ENCODE data around the gene TMED8. TPM values are rescaled to one million over a fixed set of nuclear protein-coding genes. Genes with fewer than 3 reads are reported as not detected.
"Not testable (repeated sequence)": the region's sequence is repeated elsewhere in the genome, so short reads cannot be mapped to it uniquely, and the experiment has no call there.

The TMED8 gene
- total and polyA plus RNA-seq, 2 donors from 2014 or later, result 6.7 to 17.1 TPM

DNA sequence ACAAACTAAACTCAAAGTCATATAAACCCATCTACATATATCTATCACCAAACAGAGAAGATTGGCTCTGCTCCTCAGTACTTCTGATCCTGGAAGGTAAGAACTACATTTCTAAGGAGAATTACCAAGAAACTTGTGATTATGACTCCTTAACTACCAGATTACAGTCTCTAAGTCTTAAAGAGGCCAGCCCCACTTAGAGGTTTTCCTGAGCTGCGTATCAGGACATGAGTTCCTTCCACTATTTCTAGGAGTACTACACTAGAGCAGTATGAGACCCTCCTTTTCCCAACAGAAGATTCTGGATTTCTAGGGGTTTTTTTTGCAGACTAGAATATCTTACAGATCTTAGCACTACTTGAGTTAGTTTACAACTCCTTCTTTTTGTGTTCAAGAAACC, 46.5 kb upstream of the TMED8 start, which contains the start of gene NOXRED1:
NOXRED1 (minus strand) TSS at position 101 of the 400 bp plus-strand sequence. CDS start 634 bp downstream, outside the sequence.
- intact Hi-C loops (cut with DNase I), result no loop called here
- no peak for FAIRE-seq

GRCh38 chr14:77421201-77421600, 44.3 kb upstream of the TMED8 start:
- no peak for TF ChIP-seq CTCF (IDR thresholded peaks at IDR 0.05; ENCODE audit: borderline replicate concordance, extremely low read depth, insufficient read depth)
- H3K36me3 ChIP-seq (ENCODE audit: control insufficient read depth in 2 of 3, insufficient read depth in 3 of 3, low read length in 3 of 3), result peaks cover 6 to 25% (median 17%) of the 10 kb centered on the region in 3 donors
- H3K4me3 ChIP-seq (ENCODE audit: low read length in 3 of 3), result no peak overlapping the region
- DNase-seq (no peak), FAIRE-seq (no peak)
- no peak overlapping the region for H3K27ac ChIP-seq (ENCODE audit: low read depth in 2 of 2, low read length in 2 of 2)
- no peaks in the 10 kb centered on the region for H3K27me3 ChIP-seq (ENCODE audit: control insufficient read depth, insufficient read depth, low read length)
- no peak overlapping the region for H3K9ac ChIP-seq (ENCODE audit: low read length in 3 of 3)
- H3K9me3 ChIP-seq (ENCODE audit: control insufficient read depth in 2 of 3, insufficient read depth in 1 of 3, low read length in 3 of 3), result peaks cover 0 to 12% (median 0%) of the 10 kb centered on the region in 3 donors
- intact Hi-C loops (cut with DNase I), result no loop called here
- H3K4me1 ChIP-seq (ENCODE audit: control insufficient read depth in 2 of 3, insufficient read depth in 2 of 3, low read depth in 1 of 3, low read length in 3 of 3), result no peaks in the 10 kb centered on the region

More for the DNA sequence above, 46.5 kb upstream of the TMED8 start, which contains the start of gene NOXRED1:
- Histone ChIP-seq H3K27ac (ENCODE audit: low read depth in 2 of 2, low read length in 2 of 2) (no peak within 1 kb of the TSS), H3K9me3 (ENCODE audit: control insufficient read depth in 2 of 3, insufficient read depth in 1 of 3, low read length in 3 of 3) (peaks cover 0 to 12% (median 0%) of the 10 kb centered on the region in 3 donors), H3K4me1 (ENCODE audit: control insufficient read depth in 2 of 3, insufficient read depth in 2 of 3, low read depth in 1 of 3, low read length in 3 of 3) (no peaks in the 10 kb centered on the region), H3K9ac (ENCODE audit: low read length in 3 of 3) (no peak within 1 kb of the TSS), H3K27me3 (ENCODE audit: control insufficient read depth, insufficient read depth, low read length) (no peaks in the 10 kb centered on the region), H3K36me3 (ENCODE audit: control insufficient read depth in 2 of 3, insufficient read depth in 3 of 3, low read length in 3 of 3) (peaks cover 6 to 46% (median 37%) of the 10 kb centered on the region in 3 donors), H3K4me3 (ENCODE audit: low read length in 3 of 3) (no peak within 1 kb of the TSS)
- DNase-seq, result no peak
- no peak for TF ChIP-seq CTCF (IDR thresholded peaks at IDR 0.05; ENCODE audit: borderline replicate concordance, extremely low read depth, insufficient read depth)

DNA sequence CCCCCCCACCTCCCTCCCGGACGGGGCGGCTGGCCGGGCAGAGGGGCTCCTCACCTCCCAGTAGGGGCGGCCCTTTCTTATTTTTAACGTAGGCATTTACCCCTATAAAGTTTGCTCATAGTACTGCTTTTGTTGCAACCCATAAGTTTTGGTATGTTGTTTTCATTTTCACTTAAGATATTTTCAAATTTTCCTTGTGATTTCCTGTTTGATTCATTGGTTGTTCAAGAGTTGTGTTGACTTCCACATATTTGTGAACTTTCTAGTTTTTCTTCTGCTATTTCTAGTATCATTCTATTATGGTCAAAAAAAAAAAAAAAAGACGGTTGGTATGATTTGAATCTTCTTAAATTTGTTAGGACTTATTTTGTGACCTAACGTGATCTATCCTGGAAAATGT, 39.9 kb upstream of the TMED8 start:
- FAIRE-seq (no peak), DNase-seq (no peak)
- Histone ChIP-seq H3K9me3 (ENCODE audit: control insufficient read depth in 2 of 3, insufficient read depth in 1 of 3, low read length in 3 of 3) (peaks cover 0 to 12% (median 0%) of the 10 kb centered on the region in 3 donors), H3K9ac (ENCODE audit: low read length in 3 of 3) (no peak overlapping the region), H3K4me3 (ENCODE audit: low read length in 3 of 3) (no peak overlapping the region), H3K27ac (ENCODE audit: low read depth in 2 of 2, low read length in 2 of 2) (no peak overlapping the region), H3K27me3 (ENCODE audit: control insufficient read depth, insufficient read depth, low read length) (no peaks in the 10 kb centered on the region), H3K36me3 (ENCODE audit: control insufficient read depth in 2 of 3, insufficient read depth in 3 of 3, low read length in 3 of 3) (peaks cover 0 to 2% (median 0%) of the 10 kb centered on the region in 3 donors), H3K4me1 (ENCODE audit: control insufficient read depth in 2 of 3, insufficient read depth in 2 of 3, low read depth in 1 of 3, low read length in 3 of 3) (no peaks in the 10 kb centered on the region)
- no peak for TF ChIP-seq CTCF (IDR thresholded peaks at IDR 0.05; ENCODE audit: borderline replicate concordance, extremely low read depth, insufficient read depth)
- intact Hi-C loops (cut with DNase I), result no loop called here

DNA sequence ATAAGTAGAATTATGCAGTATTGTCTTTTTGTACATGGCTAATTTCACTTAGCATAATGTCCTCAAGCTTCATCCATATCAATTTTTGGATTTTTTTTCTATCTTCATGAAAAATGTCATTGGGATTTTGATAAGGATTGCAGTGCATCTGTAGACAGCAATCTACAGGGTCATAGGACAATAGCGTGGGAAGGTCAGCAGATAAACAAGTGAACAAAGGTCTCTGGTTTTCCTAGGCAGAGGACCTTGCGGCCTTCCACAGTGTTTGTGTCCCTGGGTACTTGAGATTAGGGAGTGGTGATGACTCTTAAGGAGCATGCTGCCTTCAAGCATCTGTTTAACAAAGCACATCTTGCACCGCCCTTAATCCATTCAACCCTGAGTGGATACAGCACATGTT, 39.2 kb upstream of the TMED8 start:
- H3K4me1 ChIP-seq (ENCODE audit: control insufficient read depth in 2 of 3, insufficient read depth in 2 of 3, low read depth in 1 of 3, low read length in 3 of 3); H3K27me3 ChIP-seq (ENCODE audit: control insufficient read depth, insufficient read depth, low read length); DNase-seq; intact Hi-C loops (cut with DNase I); FAIRE-seq; H3K4me3 ChIP-seq (ENCODE audit: low read length in 3 of 3); H3K36me3 ChIP-seq (ENCODE audit: control insufficient read depth in 2 of 3, insufficient read depth in 3 of 3, low read length in 3 of 3); H3K9ac ChIP-seq (ENCODE audit: low read length in 3 of 3); H3K27ac ChIP-seq (ENCODE audit: low read depth in 2 of 2, low read length in 2 of 2): not testable (repeated sequence)
- peaks cover 0 to 12% (median 0%) of the 10 kb centered on the region in 3 donors for H3K9me3 ChIP-seq (ENCODE audit: control insufficient read depth in 2 of 3, insufficient read depth in 1 of 3, low read length in 3 of 3)

- H3K27ac ChIP-seq (ENCODE audit: low read depth in 2 of 2, low read length in 2 of 2); H3K27me3 ChIP-seq (ENCODE audit: control insufficient read depth, insufficient read depth, low read length); H3K4me3 ChIP-seq (ENCODE audit: low read length in 3 of 3); H3K9ac ChIP-seq (ENCODE audit: low read length in 3 of 3); H3K4me1 ChIP-seq (ENCODE audit: control insufficient read depth in 2 of 3, insufficient read depth in 2 of 3, low read depth in 1 of 3, low read length in 3 of 3); intact Hi-C loops (cut with DNase I); FAIRE-seq; H3K36me3 ChIP-seq (ENCODE audit: control insufficient read depth in 2 of 3, insufficient read depth in 3 of 3, low read length in 3 of 3); DNase-seq: not testable (repeated sequence)
- H3K9me3 ChIP-seq (ENCODE audit: control insufficient read depth in 2 of 3, insufficient read depth in 1 of 3, low read length in 3 of 3), result peaks cover 0 to 12% (median 0%) of the 10 kb centered on the region in 3 donors
Observed at GRCh38 chr14:77415403-77416030, 38.6 kb upstream of the TMED8 start.
